MCF 10A (cell line): Measurements from ENCODE around the gene PDGFD. TPM values are rescaled to one million over a fixed set of nuclear protein-coding genes. Genes with fewer than 3 reads are reported as not detected.

Experiments used
- BruUV-seq: library from RNA; stranded (reverse); fragments of 400-500 nt; replicated peaks from 2 replicates; lab custom pipeline; 2021; lab: Mats Ljungman, UMichigan
- CTCF ChIA-PET: fragments of 300-600 bp; sonication (Branson Sonifier 250); formaldehyde crosslinking; extraction: SDS; loops from one replicate; lab custom pipeline; 2021; ENCODE audit warnings: antibody characterized with exemption, inconsistent platforms; lab: Yijun Ruan, JAX
- POLR2A ChIA-PET: fragments of 300-600, 350-650 bp; sonication (Branson Sonifier 250); formaldehyde crosslinking; extraction: SDS; loops from one replicate; lab custom pipeline; 2020; ENCODE audit warnings: antibody characterized with exemption, inconsistent platforms; lab: Yijun Ruan, JAX
- DNase-seq: peaks from one replicate; pipeline ENCODE4 v3.0.0-alpha.2; 2018; ENCODE audit not compliant: unreplicated experiment
- H3K27ac Mint-ChIP-seq: one replicate; pipeline ENCODE4 v1.8.0; 2022; ENCODE audit warnings: mild to moderate bottlenecking, low read depth, mixed read lengths; ENCODE audit not compliant: unreplicated experiment
- H3K27me3 Mint-ChIP-seq: one replicate; pipeline ENCODE4 v1.8.0; 2022; ENCODE audit warnings: mixed read lengths; ENCODE audit not compliant: insufficient read depth, unreplicated experiment
- H3K36me3 Mint-ChIP-seq: one replicate; pipeline ENCODE4 v1.8.0; 2022; ENCODE audit warnings: mild to moderate bottlenecking, moderate library complexity, mixed read lengths; ENCODE audit not compliant: insufficient read depth, unreplicated experiment
- H3K4me1 Mint-ChIP-seq: one replicate; pipeline ENCODE4 v1.8.0; 2022; ENCODE audit warnings: mixed read lengths; ENCODE audit not compliant: insufficient read depth, unreplicated experiment
- H3K4me3 Mint-ChIP-seq: one replicate; pipeline ENCODE4 v1.8.0; 2022; ENCODE audit warnings: mild to moderate bottlenecking, moderate library complexity, mixed read lengths; ENCODE audit not compliant: unreplicated experiment
- H3K9me3 Mint-ChIP-seq: one replicate; pipeline ENCODE4 v1.8.0; 2022; ENCODE audit warnings: mixed read lengths; ENCODE audit not compliant: unreplicated experiment
- intact Hi-C: fragments of 100-400 bp; cut with micrococcal nuclease; formaldehyde crosslinking; loops from 2 replicates; pipeline ENCODE4 v1.14.1; 2022
- total RNA-seq: library from RNA; stranded (reverse); gene quantifications from 2 replicates; pipeline ENCODE4 v1.2.3, GENCODE V29; 2022
- TF ChIP-seq, protein P1 (sequence below): fragments of 200-600 bp; IDR thresholded peaks from one replicate; pipeline ENCODE4 v1.8.0; 2022; ENCODE audit warnings: antibody characterized with exemption, mild to moderate bottlenecking; ENCODE audit not compliant: unreplicated experiment

Gene PDGFD
- total RNA-seq, 1 experiment from 2014 or later: 0.61 TPM

DNA sequence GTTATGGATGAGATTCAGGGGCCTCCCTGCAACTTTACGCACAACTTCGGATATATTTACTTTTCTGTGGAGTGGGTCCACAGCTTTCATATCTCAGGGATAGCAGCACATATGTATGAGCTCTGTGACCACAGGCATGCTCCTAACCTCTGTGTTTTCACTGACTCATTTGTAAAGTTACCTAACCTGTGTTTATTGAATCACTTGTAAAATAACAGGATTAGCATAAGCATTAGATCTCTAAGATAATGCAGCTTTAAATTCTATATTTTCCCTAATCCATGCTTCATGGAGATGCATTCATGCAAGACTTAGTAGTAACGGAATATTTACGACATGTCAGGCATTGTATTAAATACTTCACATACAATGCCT is 175.4 kb downstream of the PDGFD start:
- H3K4me3 Mint-ChIP-seq: no peak overlapping the region
- H3K36me3 Mint-ChIP-seq: no peaks in the 10 kb centered on the region
- POLR2A ChIA-PET: interaction anchor here (0.9 to 1.7 kb wide), 6 partner anchors 12 to 175 kb away, joined by 3 to 7 read pairs (median 4); partner anchors contain the start of gene PDGFD
- BruUV-seq: no TSS peak
- TF ChIP-seq, protein P1, sequence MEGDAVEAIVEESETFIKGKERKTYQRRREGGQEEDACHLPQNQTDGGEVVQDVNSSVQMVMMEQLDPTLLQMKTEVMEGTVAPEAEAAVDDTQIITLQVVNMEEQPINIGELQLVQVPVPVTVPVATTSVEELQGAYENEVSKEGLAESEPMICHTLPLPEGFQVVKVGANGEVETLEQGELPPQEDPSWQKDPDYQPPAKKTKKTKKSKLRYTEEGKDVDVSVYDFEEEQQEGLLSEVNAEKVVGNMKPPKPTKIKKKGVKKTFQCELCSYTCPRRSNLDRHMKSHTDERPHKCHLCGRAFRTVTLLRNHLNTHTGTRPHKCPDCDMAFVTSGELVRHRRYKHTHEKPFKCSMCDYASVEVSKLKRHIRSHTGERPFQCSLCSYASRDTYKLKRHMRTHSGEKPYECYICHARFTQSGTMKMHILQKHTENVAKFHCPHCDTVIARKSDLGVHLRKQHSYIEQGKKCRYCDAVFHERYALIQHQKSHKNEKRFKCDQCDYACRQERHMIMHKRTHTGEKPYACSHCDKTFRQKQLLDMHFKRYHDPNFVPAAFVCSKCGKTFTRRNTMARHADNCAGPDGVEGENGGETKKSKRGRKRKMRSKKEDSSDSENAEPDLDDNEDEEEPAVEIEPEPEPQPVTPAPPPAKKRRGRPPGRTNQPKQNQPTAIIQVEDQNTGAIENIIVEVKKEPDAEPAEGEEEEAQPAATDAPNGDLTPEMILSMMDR: no peak
- H3K27me3 Mint-ChIP-seq: no peaks in the 10 kb centered on the region
- no peak overlapping the region for H3K27ac Mint-ChIP-seq
- DNase-seq: peak; percentile 52
- H3K4me1 Mint-ChIP-seq: peaks cover 11% of the 10 kb centered on the region
- no peaks in the 10 kb centered on the region for H3K9me3 Mint-ChIP-seq
- CTCF ChIA-PET: interaction anchor here (0.6 to 2.3 kb wide), 4 partner anchors 10 to 1720 kb away, joined by 3 to 6 read pairs (median 5); partner anchors contain the start of gene PDGFD
- intact Hi-C loops: no loop called here

DNA sequence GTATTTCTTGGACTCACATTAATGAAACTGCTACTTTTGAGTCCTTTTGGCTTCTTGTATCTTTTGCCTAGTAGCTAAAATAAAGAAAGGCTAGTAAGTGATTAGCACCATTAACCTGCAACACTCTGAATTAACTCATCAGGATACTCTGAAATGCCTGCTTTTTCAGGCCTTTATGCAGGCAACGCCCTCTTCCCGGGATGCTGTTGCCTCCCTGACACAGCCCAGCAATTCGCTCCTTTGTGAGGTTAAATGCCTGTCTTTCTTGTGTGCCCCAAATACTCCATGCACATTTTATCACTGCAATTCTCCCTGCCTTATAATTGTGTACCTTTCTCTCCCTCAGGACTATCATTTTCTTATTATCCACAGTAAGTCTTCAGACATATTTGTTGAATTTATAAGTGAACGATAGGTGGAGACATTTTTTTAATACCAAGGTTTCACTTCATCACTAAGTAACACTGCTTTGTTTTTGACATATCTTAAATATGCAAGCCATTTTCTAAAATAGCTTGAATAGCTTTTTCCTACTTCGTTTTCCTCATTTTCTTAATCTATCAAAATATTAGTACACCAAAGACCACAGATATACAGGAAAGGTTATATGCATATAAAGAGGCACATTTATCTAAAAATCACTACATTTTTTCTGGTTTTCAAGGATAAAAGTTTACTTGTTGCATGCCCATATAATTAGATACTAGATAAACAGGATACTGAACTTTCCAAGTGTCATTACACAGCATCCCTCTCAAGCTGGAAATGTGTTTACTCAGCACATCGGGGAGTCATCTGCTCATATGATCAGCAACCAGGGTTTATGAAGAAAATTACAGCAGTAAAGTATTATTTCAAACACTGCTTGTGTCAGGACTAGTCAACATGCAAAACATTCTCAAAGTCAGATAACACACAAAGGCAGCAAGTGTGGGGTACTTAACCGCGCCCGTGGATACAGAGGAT is 176.0 kb downstream of the PDGFD start:
- no peak overlapping the region for H3K27ac Mint-ChIP-seq
- TF ChIP-seq, protein P1: no peak
- ChIA-PET POLR2A (interaction anchor here (0.9 to 1.7 kb wide), 6 partner anchors 11 to 176 kb away, joined by 3 to 7 read pairs (median 4); partner anchors contain the start of gene PDGFD), CTCF (interaction anchor here (0.6 to 2.3 kb wide), 7 partner anchors 9 to 1719 kb away, joined by 3 to 6 read pairs (median 3); partner anchors contain the start of gene PDGFD)
- H3K36me3 Mint-ChIP-seq: no peaks in the 10 kb centered on the region
- H3K9me3 Mint-ChIP-seq: no peaks in the 10 kb centered on the region
- no peak overlapping the region for H3K4me3 Mint-ChIP-seq
- no TSS peak for BruUV-seq
- peaks cover 11% of the 10 kb centered on the region for H3K4me1 Mint-ChIP-seq
- H3K27me3 Mint-ChIP-seq: no peaks in the 10 kb centered on the region
- no peak for DNase-seq
- intact Hi-C loops: no loop called here

DNA sequence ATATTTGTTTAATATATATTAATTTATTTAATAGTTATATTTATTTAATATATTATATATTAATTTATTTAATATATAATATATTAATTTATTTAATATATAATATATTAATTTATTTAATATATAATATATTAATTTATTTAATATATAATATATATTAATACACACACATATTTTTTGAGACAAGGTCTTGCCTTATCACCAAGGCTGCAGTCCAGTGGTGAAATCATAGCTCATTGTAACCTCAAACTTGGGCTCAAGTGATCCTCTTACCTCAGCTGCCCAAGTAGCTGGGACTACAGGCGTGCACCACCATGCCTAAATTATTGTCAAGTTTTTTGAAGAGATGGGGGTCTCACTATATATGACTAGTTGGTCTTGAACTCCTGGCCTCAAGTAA is 178.9 kb downstream of the PDGFD start:
- Mint-ChIP-seq H3K36me3 (no peaks in the 10 kb centered on the region), H3K27me3 (no peaks in the 10 kb centered on the region), H3K4me1 (peaks cover 11% of the 10 kb centered on the region), H3K27ac (no peak overlapping the region), H3K4me3 (no peak overlapping the region), H3K9me3 (no peaks in the 10 kb centered on the region)
- POLR2A ChIA-PET: interaction anchor here (0.7 kb wide), 1 partner anchor 303 kb away, joined by 3 read pairs; no protein-coding TSS in a partner anchor
- TF ChIP-seq, protein P1: no peak
- intact Hi-C loops: no loop called here
- no peak for DNase-seq
- CTCF ChIA-PET: interaction anchor here (1.1 kb wide), 1 partner anchor 303 kb away, joined by 3 read pairs; no protein-coding TSS in a partner anchor
- BruUV-seq: no TSS peak

DNA sequence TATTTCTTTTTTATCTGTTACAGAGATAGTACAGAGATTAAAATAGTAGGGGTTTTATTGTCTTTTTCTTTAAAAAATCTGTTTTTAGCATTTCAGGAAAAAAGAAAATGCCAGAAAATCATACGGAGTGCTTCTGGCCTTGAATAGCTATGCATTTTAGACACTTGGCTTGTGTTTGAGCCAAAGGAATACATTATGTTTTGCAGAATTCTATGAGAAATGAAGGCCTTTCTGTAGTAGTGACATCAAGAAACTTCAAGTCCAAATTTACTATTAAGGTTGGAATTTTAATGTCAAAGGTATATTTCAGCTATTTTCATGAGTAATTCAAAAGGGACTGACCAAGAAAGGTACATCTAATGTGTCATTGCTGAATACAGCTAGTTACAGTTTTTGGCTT is 183.8 kb downstream of the PDGFD start:
- CTCF ChIA-PET: interaction anchor here (0.7 kb wide), 2 partner anchors 21 to 150 kb away, joined by 3 read pairs; no protein-coding TSS in a partner anchor
- H3K9me3 Mint-ChIP-seq: no peaks in the 10 kb centered on the region

More for the DNA sequence above, 183.8 kb downstream of the PDGFD start:
- no peak for DNase-seq
- intact Hi-C loops: no loop called here
- Mint-ChIP-seq H3K27me3 (no peaks in the 10 kb centered on the region), H3K36me3 (no peaks in the 10 kb centered on the region), H3K4me1 (no peaks in the 10 kb centered on the region), H3K27ac (no peak overlapping the region), H3K4me3 (no peak overlapping the region)
- BruUV-seq: no TSS peak
- POLR2A ChIA-PET: interaction anchor here (0.6 to 1.1 kb wide), 3 partner anchors 26 to 298 kb away, joined by 3 to 4 read pairs (median 3); no protein-coding TSS in a partner anchor
- TF ChIP-seq, protein P1: no peak
